ENCODE measurements around the gene APH1A. TPM values are rescaled to one million over a fixed set of nuclear protein-coding genes. Genes with fewer than 3 reads are reported as not detected.

APH1A gene
- total RNA-seq, 4 donors from 2014 or later, result 90.1 to 101 (median 95.2) TPM

- DNase-seq (ENCODE audit: low spot score) (no peak), ATAC-seq (ENCODE audit: low FRiP score) (no peak)
- no peak for TF ChIP-seq CTCF (IDR thresholded peaks at IDR 0.05)
Observed at GRCh38 chr1:150295476-150295875, 26.7 kb upstream of the APH1A start.

- peak; percentile 89 for ATAC-seq (ENCODE audit: low FRiP score)
- TF ChIP-seq CTCF (IDR thresholded peaks at IDR 0.05), result no peak
- peak; percentile 56 for DNase-seq (ENCODE audit: low spot score)
Observed at GRCh38 chr1:150293433-150294253, 24.8 kb upstream of the APH1A start, which contains the start of gene MRPS21. MRPS21 (plus strand) TSS chr1:150293861; CDS start chr1:150294367, 506 bp downstream.

- no peak for TF ChIP-seq CTCF (IDR thresholded peaks at IDR 0.05)
- DNase-seq (ENCODE audit: low spot score) (no peak), ATAC-seq (ENCODE audit: low FRiP score) (no peak)
Observed at GRCh38 chr1:150288822-150289221, 20.0 kb upstream of the APH1A start.

- ATAC-seq (ENCODE audit: low FRiP score) (no peak), DNase-seq (ENCODE audit: low spot score) (no peak)
- TF ChIP-seq CTCF (IDR thresholded peaks at IDR 0.05), result no peak
Observed at GRCh38 chr1:150288382-150288781, 19.6 kb upstream of the APH1A start.

- no peak for TF ChIP-seq CTCF (IDR thresholded peaks at IDR 0.05)
- no peak for DNase-seq (ENCODE audit: low spot score)
- no peak for ATAC-seq (ENCODE audit: low FRiP score)
Observed at GRCh38 chr1:150283260-150283659, 14.4 kb upstream of the APH1A start.

GRCh38 chr1:150282558-150282958 is 13.7 kb upstream of the APH1A start:
- TF ChIP-seq CTCF (IDR thresholded peaks at IDR 0.05), result no peak
- ATAC-seq (ENCODE audit: low FRiP score), result peak; percentile 40
- DNase-seq (ENCODE audit: low spot score), result no peak

Data from omental fat pad (tissue), 4 donors.